Liver (tissue), 3 donors: ENCODE measurements around the gene GRK6.

Source experiments
- CTCF ChIP-seq: fragments of 150-350 bp; IDR thresholded peaks from 2 replicates; pipeline ENCODE4 v1.5.1; 2017; ENCODE audit warnings: improper control_type of control experiment, low read depth, low read length; ENCODE audit not compliant: missing input control
- GABPA ChIP-seq, 2 donors: IDR thresholded peaks in 1 of 2; conservative IDR thresholded peaks in 1 of 2; 2 replicates each; pipeline ENCODE4 v1.6.1; 2016; ENCODE audit warnings: antibody characterized with exemption in 2 of 2, mild to moderate bottlenecking in 1 of 2, moderate library complexity in 1 of 2
- SP1 ChIP-seq: IDR thresholded peaks from 2 replicates; pipeline ENCODE4 v1.6.1; 2018; ENCODE audit warnings: antibody characterized with exemption, mild to moderate bottlenecking
- donor health status: healthy.
- donor health status: healthy.

GRCh38 chr5:177478711-177479646 is 52.5 kb downstream of the GRK6 start:
- TF ChIP-seq CTCF (no peak), GABPA (IDR thresholded peaks at IDR 0.05 in 1 of 2, conservative IDR thresholded peaks at IDR 0.05 in 1 of 2) (no peak), SP1 (no peak)
